Body of pancreas (tissue), 4 donors: ENCODE data around the gene CDCA8. TPM values are rescaled to one million over a fixed set of nuclear protein-coding genes. Genes with fewer than 3 reads are reported as not detected.

ENCODE experiments used
- ATAC-seq: fragments of 150-250 bp; one replicate; pipeline ENCODE4 v1.9.1; 2016
- DNase-seq, 4 donors: peaks; one replicate each; pipeline ENCODE4 v3.0.0-alpha.2; 2019
- H3K27ac ChIP-seq, 4 donors: fragments of 200-600 bp; sonication (generic); 1 replicate in 3 of 4; 2 replicates in 1 of 4; pipeline versions ENCODE4 v1.5.1 to v1.6.1; 2016 to 2019; ENCODE audit warnings: mild to moderate bottlenecking in 1 of 4, mixed read lengths in 1 of 4, moderate library complexity in 1 of 4
- H3K27me3 ChIP-seq, 2 donors: fragments of 200-600 bp; sonication (generic); one replicate each; pipeline ENCODE4 v1.6.0; 2016; ENCODE audit warnings: mild to moderate bottlenecking in 1 of 2
- H3K36me3 ChIP-seq, 2 donors: fragments of 200-600 bp; sonication (generic); replicated peaks in 1 of 2; 2 replicates each; pipeline ENCODE4 v1.5.1; 2016; ENCODE audit warnings: low read depth in 2 of 2; ENCODE audit not compliant: insufficient read depth in 1 of 2
- H3K4me1 ChIP-seq: fragments of 200-600 bp; sonication (generic); one replicate; pipeline ENCODE4 v1.6.0; 2016
- H3K4me3 ChIP-seq, 2 donors: fragments of 200-600 bp; sonication (generic); 1 replicate in 1 of 2; 2 replicates in 1 of 2; pipeline ENCODE4 v1.5.1; 2016 to 2019
- H3K9me3 ChIP-seq, 3 donors: fragments of 200-600 bp; sonication (generic); 1 replicate in 2 of 3; 2 replicates in 1 of 3; pipeline ENCODE4 v1.5.1; 2016
- CTCF ChIP-seq, 7 experiments: fragments of 450-650 bp in 4 of 7; fragments of 200-600 bp in 3 of 7; sonication (generic) in 3 of 7; IDR thresholded peaks; one replicate each; pipeline ENCODE4 v1.5.1; 2016 to 2019; ENCODE audit warnings: antibody characterized with exemption in 7 of 7
- POLR2A ChIP-seq, 3 donors: fragments of 450-650 bp; IDR thresholded peaks; one replicate each; pipeline ENCODE4 v1.6.1; 2016; ENCODE audit warnings: antibody characterized with exemption in 3 of 3, mild to moderate bottlenecking in 2 of 3
- WGBS, 2 donors: methylation state at CpG; one replicate each; pipeline ENCODE4 v1.1.5; 2017; 5-methylcytosine and 5-hydroxymethylcytosine counted together
- intact Hi-C: fragments of 100-400 bp; cut with DNase I; formaldehyde crosslinking; loops from one replicate; pipeline ENCODE4 v1.15.1; 2023
- total RNA-seq, 2 donors: library from RNA; depleted of rRNA; stranded (reverse); fragments of >200 nt; gene quantifications; one replicate each; pipeline ENCODE4 v1.1.0, GENCODE V29; 2016

Gene CDCA8
- total RNA-seq, 2 donors from 2014 or later, result not detected

GRCh38 chr1:37724575-37724974 is 32.3 kb downstream of the CDCA8 start:
- Histone ChIP-seq H3K4me1 (no peaks in the 10 kb centered on the region), H3K36me3 (no peaks in the 10 kb centered on the region), H3K4me3 (no peak overlapping the region), H3K27me3 (no peaks in the 10 kb centered on the region), H3K9me3 (no peaks in the 10 kb centered on the region), H3K27ac (no peak overlapping the region)
- TF ChIP-seq CTCF (IDR thresholded peaks at IDR 0.05), result no peak
- TF ChIP-seq POLR2A (IDR thresholded peaks at IDR 0.05), result no peak
- ATAC-seq (no peak), DNase-seq (no peak)
- intact Hi-C loops, result no loop called here
- 84 to 85% methylated on average over 6 of the region's 6 CpGs for WGBS, 2 donors

GRCh38 chr1:37725851-37726613 is 33.7 kb downstream of the CDCA8 start:
- Histone ChIP-seq H3K4me1 (no peaks in the 10 kb centered on the region), H3K9me3 (no peaks in the 10 kb centered on the region), H3K36me3 (no peaks in the 10 kb centered on the region), H3K4me3 (no peak overlapping the region), H3K27me3 (no peaks in the 10 kb centered on the region), H3K27ac (no peak overlapping the region)
- WGBS, 2 donors, result 64 to 73% methylated on average over 9 to 14 of the region's 14 CpGs
- intact Hi-C loops, result no loop called here
- DNase-seq, result no peak
- no peak for TF ChIP-seq POLR2A (IDR thresholded peaks at IDR 0.05)
- TF ChIP-seq CTCF (IDR thresholded peaks at IDR 0.05), result no peak
- ATAC-seq, result no peak

GRCh38 chr1:37726751-37727585 is 34.7 kb downstream of the CDCA8 start:
- DNase-seq (no peak), ATAC-seq (no peak)
- Histone ChIP-seq H3K9me3 (no peaks in the 10 kb centered on the region), H3K4me3 (no peak overlapping the region), H3K27ac (no peak overlapping the region), H3K4me1 (no peaks in the 10 kb centered on the region), H3K36me3 (no peaks in the 10 kb centered on the region), H3K27me3 (no peaks in the 10 kb centered on the region)
- intact Hi-C loops, result no loop called here
- no peak for TF ChIP-seq CTCF (IDR thresholded peaks at IDR 0.05)
- no peak for TF ChIP-seq POLR2A (IDR thresholded peaks at IDR 0.05)
- 75 to 78% methylated on average over 10 to 13 of the region's 15 CpGs for WGBS, 2 donors

- 71 to 81% methylated on average over 4 of the region's 4 CpGs for whole genome bisulfite sequencing, 2 donors
- DNase-seq, result no peak
Observed at GRCh38 chr1:37728416-37728815, 36.1 kb downstream of the CDCA8 start.

More at GRCh38 chr1:37728416-37728815, 36.1 kb downstream of the CDCA8 start:
- no peaks in the 10 kb centered on the region for H3K36me3 ChIP-seq
- H3K27ac ChIP-seq, result no peak overlapping the region
- ATAC-seq, result no peak
- TF ChIP-seq POLR2A (IDR thresholded peaks at IDR 0.05) (no peak), CTCF (IDR thresholded peaks at IDR 0.05) (no peak)
- intact Hi-C loops, result no loop called here
- H3K4me3 ChIP-seq, result no peak overlapping the region
- no peaks in the 10 kb centered on the region for H3K27me3 ChIP-seq
- H3K9me3 ChIP-seq, result no peaks in the 10 kb centered on the region
- H3K4me1 ChIP-seq, result no peaks in the 10 kb centered on the region
